T follicular helper cell (primary cell): Measurements from ENCODE around the gene CHD2.
A peak's percentile ranks its signal among the peaks of the same experiment; 100 is the strongest.
"Not testable (repeated sequence)": the region's sequence is repeated elsewhere in the genome, so short reads cannot be mapped to it uniquely, and the experiment has no call there.

Experiments
- DNase-seq: peaks from one replicate; pipeline ENCODE4 v3.0.0-alpha.2; 2020; ENCODE audit warnings: low read depth

Gene CHD2

DNA sequence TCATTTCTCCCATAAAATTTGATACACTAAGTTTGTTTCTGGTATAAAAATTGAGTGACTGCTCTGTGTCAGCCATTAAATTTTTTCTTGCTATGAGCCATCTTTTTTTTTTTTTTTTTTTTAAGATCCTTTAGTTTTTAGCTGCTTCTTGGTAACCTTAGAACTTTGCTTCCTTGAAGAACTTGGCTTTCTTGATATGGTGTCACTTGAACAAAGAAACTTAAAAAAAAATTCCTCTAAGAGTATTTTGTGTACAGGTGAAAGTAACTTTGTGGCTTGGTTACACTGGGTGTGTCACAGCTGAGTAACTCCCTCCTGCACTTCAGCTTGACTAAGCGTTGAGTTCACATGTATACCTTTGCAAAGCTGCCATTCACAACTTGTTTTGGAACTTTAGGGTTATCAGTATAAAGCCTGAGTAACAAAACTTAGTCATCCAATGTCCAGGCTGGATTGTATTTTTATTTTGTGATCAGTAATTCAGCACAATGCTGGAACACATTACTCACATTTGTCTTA is 6.5 kb downstream of the CHD2 start:
- peak; percentile 39 for DNase-seq

GRCh38 chr15:92907229-92907628 is 7.1 kb downstream of the CHD2 start:
- no peak for DNase-seq

- DNase-seq: peak; percentile 25
Measured at GRCh38 chr15:92907896-92908712, 8.0 kb downstream of the CHD2 start.

- DNase-seq: no peak
Measured at GRCh38 chr15:92908713-92909057, 8.6 kb downstream of the CHD2 start.

GRCh38 chr15:92909136-92909781 is 9.1 kb downstream of the CHD2 start:
- DNase-seq: no peak

- no peak for DNase-seq
Measured at GRCh38 chr15:92910451-92910850, 10.3 kb downstream of the CHD2 start.

- no peak for DNase-seq
Measured at GRCh38 chr15:92914103-92914499, 14.0 kb downstream of the CHD2 start.

DNA sequence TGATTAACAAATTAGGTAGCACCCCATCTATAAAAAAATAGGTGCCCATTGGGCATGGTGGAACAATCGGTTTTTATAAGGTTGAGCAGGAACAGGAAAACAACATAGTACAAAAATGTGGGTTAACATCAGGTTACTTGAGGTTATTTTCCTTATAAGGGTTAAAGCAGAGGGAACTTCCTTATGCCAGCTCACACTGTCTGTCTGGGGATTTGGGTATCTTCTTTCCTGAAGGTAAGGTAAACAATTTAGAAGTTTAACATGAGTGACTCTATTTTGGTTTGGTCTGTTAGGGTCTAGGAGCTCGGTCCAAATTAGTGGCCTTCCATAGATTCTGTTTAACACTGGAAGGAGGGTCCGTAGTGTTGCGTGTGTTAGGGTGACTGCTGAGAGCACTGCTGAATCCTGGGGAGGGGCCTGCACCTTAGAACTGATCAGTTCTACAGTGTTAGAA is 14.7 kb downstream of the CHD2 start:
- DNase-seq: no peak

DNA sequence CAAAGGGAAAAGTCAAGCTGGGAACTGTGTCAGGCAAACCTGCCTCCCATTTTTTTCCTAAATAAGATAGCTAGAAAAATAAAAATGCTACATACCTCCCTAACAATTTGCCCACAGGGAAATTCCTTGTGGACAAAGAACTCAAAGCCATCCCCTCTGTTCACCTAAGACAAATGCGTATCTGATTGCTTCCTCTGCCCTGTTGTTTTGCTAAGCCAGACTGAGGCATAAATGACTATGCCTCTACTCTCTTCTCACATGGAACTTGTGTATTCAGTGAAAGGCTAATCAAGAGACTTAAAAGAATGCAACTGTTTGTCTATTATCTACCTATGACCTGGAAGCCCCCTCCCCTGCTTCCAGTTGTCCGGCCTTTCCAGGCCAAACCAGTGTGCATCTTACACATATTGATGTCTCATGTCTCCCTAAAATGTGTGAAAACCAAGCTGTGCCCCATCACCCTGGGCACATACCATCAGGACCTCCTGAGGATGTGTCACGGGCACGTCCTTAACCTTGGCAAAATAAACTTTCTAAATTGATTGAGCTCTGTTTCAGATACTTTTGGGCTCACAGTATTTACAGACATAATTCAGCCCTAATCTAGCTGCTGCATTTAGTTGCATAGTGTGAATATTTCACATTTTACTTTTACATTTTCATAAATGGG is 15.8 kb downstream of the CHD2 start:
- no peak for DNase-seq

GRCh38 chr15:92917598-92918407 is 17.7 kb downstream of the CHD2 start:
- peak; percentile 89 for DNase-seq

DNA sequence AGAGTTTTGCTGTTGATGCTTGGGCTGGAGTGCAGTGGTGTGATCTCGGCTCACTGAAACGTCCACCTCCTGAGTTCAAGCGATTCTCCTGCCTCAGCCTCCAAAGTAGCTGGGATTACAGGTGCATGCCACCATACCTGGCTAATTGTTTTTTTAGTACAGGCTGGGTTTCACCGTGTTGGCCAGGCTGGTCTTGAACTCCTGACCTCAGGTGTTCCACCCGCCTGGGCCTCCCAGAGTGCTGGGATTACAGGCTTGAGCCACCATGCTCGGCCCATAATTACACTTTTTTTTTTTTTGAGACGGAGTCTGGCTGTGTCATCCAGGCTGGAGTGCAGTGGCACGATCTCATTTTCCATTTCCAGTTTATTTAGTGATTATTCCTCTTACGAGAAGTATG is 18.8 kb downstream of the CHD2 start:
- not testable (repeated sequence) for DNase-seq

DNA sequence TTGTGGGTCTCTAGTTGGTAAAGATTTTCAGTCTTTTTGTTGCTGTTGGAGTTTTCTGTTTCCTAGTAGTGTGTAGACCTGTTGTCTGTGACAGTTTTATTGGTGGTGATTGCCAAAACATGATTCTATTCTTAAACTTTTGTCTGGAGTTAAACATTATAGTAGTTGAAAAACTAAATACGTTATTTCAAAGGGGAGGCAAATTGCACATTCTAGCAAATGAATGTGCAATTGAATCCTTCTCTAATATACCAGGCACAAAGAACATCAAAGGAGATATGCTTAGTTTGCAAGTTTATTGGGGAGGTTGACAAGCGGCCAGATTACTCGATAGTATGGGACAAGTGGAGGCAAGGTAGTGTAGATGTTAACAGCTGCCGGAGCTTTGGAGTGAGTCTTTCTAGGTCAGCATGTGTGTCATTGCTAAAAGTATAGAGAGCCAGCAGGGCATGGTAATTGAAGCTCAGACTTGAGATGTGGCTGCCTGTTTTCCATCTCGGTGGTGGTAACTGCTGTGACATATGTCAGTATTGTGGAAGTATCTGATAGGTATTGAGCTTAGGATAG is 20.6 kb downstream of the CHD2 start:
- no peak for DNase-seq

- DNase-seq: no peak
Measured at GRCh38 chr15:92921215-92922131, 21.3 kb downstream of the CHD2 start.

- no peak for DNase-seq
Measured at GRCh38 chr15:92922418-92923002, 22.4 kb downstream of the CHD2 start.

DNA sequence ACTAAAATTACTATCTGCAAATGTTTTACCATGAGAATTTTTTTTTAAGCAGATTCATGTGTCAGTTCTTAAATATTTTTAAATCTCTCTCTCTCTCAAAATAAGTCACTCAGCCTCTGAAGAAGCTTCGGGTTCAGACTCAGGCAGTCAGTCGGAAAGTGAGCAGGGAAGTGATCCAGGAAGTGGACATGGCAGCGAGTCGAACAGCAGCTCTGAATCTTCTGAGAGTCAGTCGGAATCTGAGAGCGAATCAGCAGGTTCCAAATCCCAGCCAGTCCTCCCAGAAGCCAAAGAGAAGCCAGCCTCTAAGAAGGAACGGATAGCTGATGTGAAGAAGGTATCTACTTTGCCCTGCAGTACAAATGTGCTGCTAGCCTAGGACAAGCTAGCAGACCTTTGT is 24.1 kb downstream of the CHD2 start:
- no peak for DNase-seq

GRCh38 chr15:92925454-92925853 is 25.3 kb downstream of the CHD2 start:
- DNase-seq: no peak

DNA sequence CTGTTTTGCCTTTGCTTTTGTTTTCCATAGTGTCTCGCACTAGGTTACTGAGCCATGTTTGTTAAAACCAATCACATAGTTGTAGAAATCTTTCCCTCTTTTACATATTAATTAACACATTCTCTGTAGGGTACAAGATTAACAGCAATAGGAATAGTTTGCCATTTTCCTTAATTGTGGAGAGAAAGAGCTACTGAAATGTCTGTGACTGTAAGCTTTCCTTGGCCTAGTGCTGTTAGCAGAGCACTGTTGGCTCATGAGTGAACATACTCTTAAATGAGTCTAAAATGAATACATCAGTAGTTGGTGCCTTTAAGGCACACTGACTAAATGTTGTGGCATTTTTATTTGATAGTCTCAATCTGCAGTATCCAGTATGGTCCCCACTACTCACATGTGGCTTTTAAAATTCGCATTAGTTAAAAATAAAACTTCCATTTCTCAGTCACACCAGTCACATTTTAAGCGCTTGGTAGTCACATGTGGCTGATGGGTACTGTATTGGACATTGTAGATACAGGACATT is 28.2 kb downstream of the CHD2 start:
- no peak for DNase-seq

DNA sequence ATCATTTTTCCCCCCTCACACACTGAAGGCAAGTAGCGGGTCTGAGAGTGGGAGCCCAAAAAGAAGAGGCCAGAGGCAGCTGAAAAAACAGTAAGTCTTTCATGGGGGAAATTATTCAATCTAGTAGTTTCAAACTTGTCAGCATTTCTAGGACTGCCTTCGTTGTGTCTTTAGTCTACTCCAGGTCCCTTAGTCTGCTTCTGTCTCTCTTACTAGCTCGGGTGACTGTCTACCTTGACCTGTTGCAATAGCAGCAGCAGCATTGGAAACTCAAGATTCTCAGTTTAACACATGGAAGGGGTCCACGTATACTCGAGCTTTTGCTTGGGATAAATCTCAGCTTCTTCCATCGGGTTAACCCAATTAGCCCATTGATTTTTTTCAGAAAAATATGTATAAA is 28.9 kb downstream of the CHD2 start:
- DNase-seq: no peak

GRCh38 chr15:92930054-92930621 is 30.0 kb downstream of the CHD2 start:
- DNase-seq: no peak

- no peak for DNase-seq
Measured at GRCh38 chr15:92930776-92931175, 30.7 kb downstream of the CHD2 start.
